ENCODE data around the gene ANKRD16. TPM values are rescaled to one million over a fixed set of nuclear protein-coding genes. Genes with fewer than 3 reads are reported as not detected.

The ANKRD16 gene
- total RNA-seq, 2 donors from 2014 or later = 12.5 to 13.0 TPM

DNA sequence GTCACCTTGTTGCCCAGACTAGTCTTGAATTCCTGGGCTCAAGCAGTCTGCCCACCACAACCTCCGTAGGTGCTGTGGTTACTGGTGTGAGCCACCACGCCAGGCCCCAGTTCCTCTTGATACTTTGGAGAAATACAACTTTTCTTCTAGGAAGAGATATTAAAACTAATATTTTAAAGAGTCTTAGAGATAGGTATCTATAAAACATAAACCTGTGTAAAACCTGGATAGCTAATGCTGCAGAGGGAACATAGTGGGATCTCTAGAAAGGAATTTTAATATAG, 71.7 kb downstream of the ANKRD16 start:
- TF ChIP-seq CTCF (conservative IDR thresholded peaks at IDR 0.05) = no peak
- DNase-seq = no peak
- no peaks in the 10 kb centered on the region for H3K27me3 ChIP-seq (ENCODE audit: control insufficient read depth, insufficient read depth, low read length, poor library complexity, severe bottlenecking)
- H3K9me3 ChIP-seq (ENCODE audit: control insufficient read depth, low read length) = no peaks in the 10 kb centered on the region
- peaks cover 2% of the 10 kb centered on the region for H3K36me3 Mint-ChIP-seq (ENCODE audit: low read depth)
- no peak overlapping the region for H3K27ac Mint-ChIP-seq
- H3K4me1 Mint-ChIP-seq = peaks cover 5% of the 10 kb centered on the region
- no peak overlapping the region for H3K4me3 Mint-ChIP-seq
- H3K27ac ChIP-seq (ENCODE audit: low read depth, low read length) = no peak overlapping the region
- H3K9me3 Mint-ChIP-seq = no peaks in the 10 kb centered on the region
- H3K4me1 ChIP-seq (ENCODE audit: control insufficient read depth, insufficient read depth, low read length) = peaks cover 3% of the 10 kb centered on the region
- peaks cover 4% of the 10 kb centered on the region for H3K27me3 Mint-ChIP-seq (ENCODE audit: insufficient read depth)
- no peak overlapping the region for H3K9ac ChIP-seq (ENCODE audit: extremely low read depth, low read length, poor library complexity, severe bottlenecking)
- 80 to 100% methylated on average over 1 to 2 of the region's 2 CpGs for WGBS, 2 experiments (ENCODE audit: insufficient coverage in 1 of 2, insufficient read length in 1 of 2)
- no peaks in the 10 kb centered on the region for H3K36me3 ChIP-seq (ENCODE audit: control insufficient read depth, insufficient read depth, low read length)
- no peak overlapping the region for H3K4me3 ChIP-seq (ENCODE audit: low read length)

DNA sequence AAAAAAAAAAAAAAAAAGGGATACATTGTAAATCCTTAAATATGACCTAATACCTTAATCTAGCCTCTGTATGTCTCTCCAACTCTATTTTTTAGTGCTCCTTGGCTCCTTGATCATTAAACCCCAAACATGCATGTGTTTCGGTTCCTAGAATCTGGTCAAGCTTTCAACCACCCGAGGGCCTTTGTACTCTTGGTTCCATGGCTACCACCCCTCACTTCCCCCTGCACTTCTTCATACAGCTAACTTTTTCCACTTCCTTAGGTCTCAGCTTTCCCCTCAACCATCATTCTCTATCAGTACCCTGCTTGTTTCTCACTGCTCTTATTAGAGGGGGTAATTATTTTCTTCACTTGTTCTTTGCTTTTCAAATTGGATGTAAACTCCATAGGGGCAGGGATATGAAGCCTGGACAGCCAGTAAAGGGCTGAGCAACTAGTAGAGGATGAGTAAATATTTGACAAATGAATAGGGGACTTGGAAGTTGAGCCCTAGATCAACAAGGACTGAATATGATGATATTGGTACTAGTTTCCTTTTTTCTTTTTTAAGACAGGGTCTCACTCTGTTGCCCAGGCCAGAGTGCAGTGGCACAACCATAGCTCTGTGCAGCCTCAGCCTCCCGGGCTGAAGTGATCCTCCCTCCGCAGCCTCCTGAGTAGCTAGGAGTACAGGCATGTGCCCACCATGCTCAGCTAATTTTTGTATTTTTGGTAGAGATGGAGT, 72.2 kb downstream of the ANKRD16 start:
- Mint-ChIP-seq H3K4me1 (peaks cover 5% of the 10 kb centered on the region), H3K4me3 (no peak overlapping the region), H3K9me3 (no peaks in the 10 kb centered on the region), H3K27me3 (ENCODE audit: insufficient read depth) (peaks cover 4% of the 10 kb centered on the region), H3K27ac (no peak overlapping the region), H3K36me3 (ENCODE audit: low read depth) (peaks cover 2% of the 10 kb centered on the region)
- Histone ChIP-seq H3K9ac (ENCODE audit: extremely low read depth, low read length, poor library complexity, severe bottlenecking) (no peak overlapping the region), H3K9me3 (ENCODE audit: control insufficient read depth, low read length) (no peaks in the 10 kb centered on the region), H3K27me3 (ENCODE audit: control insufficient read depth, insufficient read depth, low read length, poor library complexity, severe bottlenecking) (no peaks in the 10 kb centered on the region), H3K36me3 (ENCODE audit: control insufficient read depth, insufficient read depth, low read length) (no peaks in the 10 kb centered on the region), H3K27ac (ENCODE audit: low read depth, low read length) (no peak overlapping the region), H3K4me1 (ENCODE audit: control insufficient read depth, insufficient read depth, low read length) (peaks cover 3% of the 10 kb centered on the region), H3K4me3 (ENCODE audit: low read length) (no peak overlapping the region)
- DNase-seq = no peak
- WGBS, 2 experiments (ENCODE audit: insufficient coverage in 1 of 2, insufficient read length in 1 of 2) = 95 to 96% methylated on average over 4 of the region's 4 CpGs
- no peak for TF ChIP-seq CTCF (conservative IDR thresholded peaks at IDR 0.05)

DNA sequence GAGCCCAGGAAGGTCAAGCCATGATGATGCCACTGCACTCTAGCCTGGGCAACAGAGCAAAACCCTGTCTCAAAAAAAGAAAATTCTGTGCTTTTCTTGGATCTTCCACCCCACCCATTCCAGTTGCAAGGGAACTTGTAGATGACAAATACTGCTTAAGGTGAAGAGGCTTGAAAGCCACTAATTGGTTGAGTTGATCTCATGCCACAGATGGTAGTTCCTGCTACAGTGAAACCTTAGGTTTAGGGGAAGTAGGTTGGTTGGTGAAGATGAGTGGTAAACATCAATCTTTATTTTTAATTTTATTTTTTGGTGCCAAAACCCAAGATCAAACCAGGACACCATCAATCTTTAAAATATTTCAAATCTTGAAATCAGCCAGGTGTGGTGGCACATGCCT, 73.5 kb downstream of the ANKRD16 start:
- Histone ChIP-seq H3K4me3 (ENCODE audit: low read length) (no peak overlapping the region), H3K4me1 (ENCODE audit: control insufficient read depth, insufficient read depth, low read length) (peaks cover 3% of the 10 kb centered on the region), H3K9me3 (ENCODE audit: control insufficient read depth, low read length) (no peaks in the 10 kb centered on the region), H3K36me3 (ENCODE audit: control insufficient read depth, insufficient read depth, low read length) (no peaks in the 10 kb centered on the region), H3K27me3 (ENCODE audit: control insufficient read depth, insufficient read depth, low read length, poor library complexity, severe bottlenecking) (no peaks in the 10 kb centered on the region), H3K27ac (ENCODE audit: low read depth, low read length) (no peak overlapping the region), H3K9ac (ENCODE audit: extremely low read depth, low read length, poor library complexity, severe bottlenecking) (no peak overlapping the region)
- Mint-ChIP-seq H3K4me3 (no peak overlapping the region), H3K36me3 (ENCODE audit: low read depth) (peaks cover 2% of the 10 kb centered on the region), H3K27me3 (ENCODE audit: insufficient read depth) (peaks cover 4% of the 10 kb centered on the region), H3K9me3 (no peaks in the 10 kb centered on the region), H3K4me1 (peaks cover 7% of the 10 kb centered on the region), H3K27ac (no peak overlapping the region)
- no peak for DNase-seq
- TF ChIP-seq CTCF (conservative IDR thresholded peaks at IDR 0.05) = no peak

Data from endodermal cell (in vitro differentiated cells).